HG03439 (cell line): ENCODE results near the gene LDB2.

ENCODE experiments used
- ATAC-seq: cut with Tn5 transposase; IDR thresholded peaks from one replicate; pipeline ENCODE4 v1.9.1; 2021; ENCODE audit warnings: mild to moderate bottlenecking, moderate library complexity; ENCODE audit not compliant: unreplicated experiment

Gene LDB2

DNA sequence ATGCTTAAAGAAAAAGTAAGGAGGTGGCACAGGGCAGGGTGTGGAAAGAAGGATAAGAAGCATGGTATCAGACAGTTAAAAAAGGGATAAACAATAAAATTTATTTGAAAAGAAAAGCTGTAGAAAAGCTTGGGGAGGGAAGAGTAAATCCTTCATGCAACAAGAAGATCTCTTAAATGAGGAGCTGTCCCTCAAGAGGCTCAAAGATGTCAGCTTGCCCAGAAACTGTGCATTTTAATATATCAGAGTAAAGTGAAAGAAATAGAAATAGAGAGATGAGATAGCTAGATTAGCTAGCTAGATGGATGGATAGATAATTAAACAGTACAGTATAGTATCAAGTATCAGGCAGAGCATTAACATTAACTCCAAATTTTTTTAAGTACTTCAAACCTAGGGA is 170.3 kb downstream of the LDB2 start:
- no peak for ATAC-seq

- ATAC-seq, result no peak
These were observed 171.2 kb downstream of the LDB2 start for GRCh38 chr4:16727218-16727617.

DNA sequence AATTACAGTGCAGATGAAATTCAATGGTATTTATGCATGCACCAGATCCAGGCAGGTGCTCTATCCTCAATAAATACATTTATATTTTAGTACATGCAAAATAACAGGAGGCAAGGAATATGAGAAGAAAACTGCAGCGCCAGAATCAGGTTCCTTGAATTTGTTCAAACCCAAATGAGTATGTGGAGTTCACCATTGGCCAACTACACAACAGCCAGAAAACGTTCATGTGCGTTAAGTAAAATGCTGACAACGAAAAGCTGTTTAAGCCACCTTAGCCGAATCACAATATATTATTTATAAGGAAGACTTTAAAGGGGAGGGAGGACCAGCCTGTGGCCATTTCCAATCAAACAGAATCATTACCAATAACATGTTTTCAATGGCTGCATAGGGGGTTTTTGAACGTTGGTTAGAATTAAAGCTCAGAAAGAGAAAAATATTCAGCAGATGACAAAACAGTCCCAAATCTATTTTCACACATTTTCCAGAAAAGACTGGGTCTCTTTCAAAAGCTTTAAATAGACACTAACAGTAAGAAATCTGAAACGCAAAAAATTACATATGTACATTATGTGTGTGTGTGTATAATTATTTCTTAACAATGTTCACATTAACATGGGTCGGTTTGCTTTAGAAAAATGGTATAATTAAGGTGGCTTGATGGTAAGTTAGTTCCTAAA is 171.9 kb downstream of the LDB2 start:
- no peak for ATAC-seq

GRCh38 chr4:16725252-16725651 is 173.2 kb downstream of the LDB2 start:
- ATAC-seq, result no peak

DNA sequence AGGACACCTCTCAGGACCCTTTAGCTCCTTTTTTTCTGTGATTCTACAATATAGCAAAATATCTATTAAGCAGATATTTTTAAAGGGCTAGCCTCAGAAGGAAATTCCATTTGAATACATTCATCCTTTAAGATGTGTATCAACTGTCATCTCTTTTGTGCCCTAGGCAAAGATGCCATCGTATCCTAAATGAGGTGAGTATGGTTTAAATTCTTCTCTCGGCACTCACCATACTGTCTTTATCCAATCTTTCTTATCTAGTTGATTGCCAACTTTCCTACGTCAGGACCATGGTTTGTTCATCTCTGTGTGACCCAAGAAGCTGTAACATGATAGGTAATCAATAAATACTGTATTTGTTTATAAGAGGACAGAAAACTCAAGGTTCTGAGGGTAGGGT is 176.0 kb downstream of the LDB2 start:
- no peak for ATAC-seq

- no peak for ATAC-seq
These were observed 176.7 kb downstream of the LDB2 start for GRCh38 chr4:16721613-16722291.

- ATAC-seq, result no peak
These were observed 177.7 kb downstream of the LDB2 start for GRCh38 chr4:16720761-16721160.

DNA sequence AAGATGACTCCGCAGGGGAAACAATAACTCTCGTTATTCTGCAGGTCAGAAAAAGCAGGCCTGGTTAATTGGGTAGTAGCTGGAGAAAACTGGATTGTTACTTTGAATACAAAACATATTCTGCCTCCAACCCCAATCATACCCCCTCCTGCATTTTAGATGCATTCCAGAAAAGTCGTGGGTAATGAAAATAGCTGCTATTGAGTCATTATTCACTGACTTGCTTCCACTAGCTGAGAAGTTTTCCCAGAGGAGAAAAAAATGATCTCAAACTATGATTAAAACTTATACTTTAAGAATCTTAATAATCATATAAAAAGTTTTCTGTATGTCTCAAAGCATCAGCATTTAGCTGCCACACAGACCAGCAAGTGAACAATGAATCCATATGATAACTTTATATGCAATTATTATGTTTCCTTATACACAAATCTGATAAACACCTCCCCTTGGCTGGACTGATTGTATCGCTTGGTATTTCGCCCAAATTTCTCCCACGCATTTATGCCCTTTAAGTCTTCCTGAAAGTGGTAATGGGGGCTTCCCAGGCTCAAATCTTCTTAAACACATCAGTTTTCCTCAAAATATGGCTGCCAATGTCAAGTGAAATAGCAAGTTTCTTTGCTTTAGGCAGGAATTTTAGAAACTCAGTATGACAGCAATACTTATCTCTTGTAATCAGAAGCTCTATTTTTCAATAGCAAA is 181.0 kb downstream of the LDB2 start:
- no peak for ATAC-seq

GRCh38 chr4:16715482-16715881 is 183.0 kb downstream of the LDB2 start:
- no peak for ATAC-seq

DNA sequence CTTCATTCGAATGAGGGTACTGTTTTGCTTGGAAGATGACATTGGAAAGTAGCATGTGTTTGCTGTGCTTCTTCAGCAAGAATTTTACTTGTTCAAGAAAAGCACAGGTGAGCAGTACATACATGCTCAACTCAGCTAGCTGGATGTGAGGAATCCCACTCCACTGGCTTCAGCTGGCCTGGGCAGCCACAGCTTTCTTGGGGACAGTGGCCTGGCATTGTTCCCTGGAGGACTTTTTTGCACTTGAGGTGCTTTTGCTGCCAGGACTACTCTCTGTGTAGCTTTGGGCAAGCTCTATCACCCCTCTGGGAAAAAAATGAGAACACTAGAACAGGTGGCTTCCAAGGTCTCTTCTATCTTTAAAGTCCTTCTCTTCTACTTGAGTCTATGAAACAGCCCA is 184.3 kb downstream of the LDB2 start:
- ATAC-seq, result no peak

DNA sequence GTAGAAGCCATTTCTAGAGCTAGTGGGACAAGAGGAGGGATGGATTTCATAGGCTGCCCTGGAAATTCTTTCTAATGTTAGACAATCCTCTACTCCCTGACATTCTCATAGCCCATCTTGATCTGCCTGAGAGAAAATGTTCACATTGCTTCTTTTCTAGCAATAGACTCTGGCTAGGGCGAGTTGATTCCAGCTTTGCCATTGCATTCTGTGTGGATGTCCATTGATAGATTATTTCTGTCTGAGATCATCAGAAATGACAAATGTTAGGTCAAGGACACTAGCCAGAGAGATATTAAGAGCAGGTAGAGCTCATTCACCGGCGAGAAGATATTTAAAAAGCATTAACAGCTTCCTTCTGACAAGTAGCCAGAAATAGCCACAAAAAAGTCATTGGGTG is 184.7 kb downstream of the LDB2 start:
- ATAC-seq, result no peak

DNA sequence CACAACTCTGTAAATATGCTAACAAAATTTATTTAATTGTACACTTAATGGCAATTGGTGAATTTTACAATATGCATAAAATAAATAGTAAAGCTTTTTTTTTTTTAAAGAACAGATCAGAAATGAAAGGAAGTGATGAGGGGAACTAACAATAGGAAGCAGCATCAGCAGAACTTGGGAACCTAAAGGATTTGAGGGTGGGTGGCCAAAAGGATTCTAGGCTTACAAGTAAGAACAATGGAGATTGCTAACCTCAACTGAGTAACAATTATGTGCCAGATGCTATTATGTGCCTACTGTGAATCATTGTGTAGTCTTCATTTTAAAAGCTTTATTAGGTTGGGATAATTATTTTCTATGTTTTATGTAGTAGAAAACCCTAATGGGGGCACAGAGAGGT is 185.2 kb downstream of the LDB2 start:
- ATAC-seq, result no peak

DNA sequence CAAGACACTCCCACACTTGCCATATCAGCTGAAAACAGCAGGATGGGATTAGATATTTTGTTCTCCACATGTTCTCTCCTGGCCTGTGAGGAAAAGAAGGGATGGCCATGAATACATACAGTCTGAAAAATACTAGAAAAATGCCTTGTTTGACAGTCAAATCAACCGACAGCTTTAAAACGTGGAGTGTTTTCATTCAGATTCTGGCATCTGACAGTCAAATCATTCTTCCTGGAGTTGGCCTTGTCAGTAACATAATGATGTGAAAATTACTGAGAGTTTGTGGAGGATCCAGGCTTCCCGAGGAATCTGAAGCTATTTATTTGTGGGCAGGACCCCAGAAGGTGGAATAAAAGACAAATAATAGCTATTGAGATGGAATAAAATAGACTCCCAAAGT is 188.2 kb downstream of the LDB2 start:
- ATAC-seq, result no peak

DNA sequence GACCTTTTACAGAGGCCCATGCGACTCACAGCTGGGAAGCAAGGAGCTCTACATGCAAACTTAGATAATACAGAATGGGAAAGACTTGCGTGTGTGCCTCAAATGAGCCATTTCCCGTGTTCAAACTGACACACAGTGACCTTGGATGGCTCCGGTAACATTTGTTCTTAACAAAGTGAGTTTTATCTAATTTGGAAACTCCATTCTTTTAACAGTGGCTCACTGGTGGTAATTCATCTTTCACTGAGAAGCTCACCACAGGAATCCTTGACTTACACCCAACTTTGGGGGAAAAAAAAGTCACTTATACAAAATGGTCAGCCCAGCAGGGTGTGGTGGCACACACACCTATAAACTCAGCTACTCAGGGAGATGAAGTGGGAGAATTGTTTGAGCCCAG is 190.6 kb downstream of the LDB2 start:
- ATAC-seq, result no peak

DNA sequence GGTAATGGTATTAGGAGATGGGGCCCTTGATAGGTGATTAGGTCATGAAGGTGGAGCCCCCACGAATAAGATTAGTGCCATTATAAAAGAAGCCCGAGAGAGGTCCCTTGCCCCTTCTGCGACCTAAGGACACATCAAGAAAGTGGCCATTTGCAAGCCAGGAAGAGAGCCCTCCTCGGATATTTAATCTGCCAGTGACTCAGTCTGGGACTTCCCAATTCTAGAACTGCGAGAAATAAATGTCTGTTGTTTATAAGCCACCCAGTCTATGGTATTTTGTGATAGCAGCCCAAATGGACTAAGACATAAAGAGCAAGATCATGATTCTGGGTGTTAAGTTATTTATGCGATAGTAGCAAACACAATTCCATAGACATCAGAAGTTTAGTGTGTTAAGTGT is 192.2 kb downstream of the LDB2 start:
- no peak for ATAC-seq

GRCh38 chr4:16705341-16705740 is 193.1 kb downstream of the LDB2 start:
- no peak for ATAC-seq

DNA sequence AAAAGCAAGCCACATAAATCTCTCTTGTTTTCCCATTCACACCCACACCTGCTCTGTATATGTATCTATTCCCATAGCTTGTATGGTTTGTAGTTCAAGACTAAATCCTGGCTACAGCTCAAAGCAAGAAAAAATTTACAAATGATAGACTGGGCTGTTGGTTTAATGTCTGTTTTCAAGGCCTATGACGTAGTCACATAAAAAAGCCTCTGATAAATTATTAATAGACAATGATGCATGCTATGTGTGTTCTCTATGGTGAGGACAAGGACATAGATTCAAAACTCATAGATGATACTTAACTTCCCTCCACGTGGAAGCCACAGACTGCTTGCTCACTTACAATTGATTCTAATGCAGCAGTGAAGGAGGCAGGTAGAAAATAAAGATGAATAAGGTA is 194.0 kb downstream of the LDB2 start:
- ATAC-seq, result no peak

- ATAC-seq, result no peak
These were observed 202.5 kb downstream of the LDB2 start for GRCh38 chr4:16695896-16696295.

DNA sequence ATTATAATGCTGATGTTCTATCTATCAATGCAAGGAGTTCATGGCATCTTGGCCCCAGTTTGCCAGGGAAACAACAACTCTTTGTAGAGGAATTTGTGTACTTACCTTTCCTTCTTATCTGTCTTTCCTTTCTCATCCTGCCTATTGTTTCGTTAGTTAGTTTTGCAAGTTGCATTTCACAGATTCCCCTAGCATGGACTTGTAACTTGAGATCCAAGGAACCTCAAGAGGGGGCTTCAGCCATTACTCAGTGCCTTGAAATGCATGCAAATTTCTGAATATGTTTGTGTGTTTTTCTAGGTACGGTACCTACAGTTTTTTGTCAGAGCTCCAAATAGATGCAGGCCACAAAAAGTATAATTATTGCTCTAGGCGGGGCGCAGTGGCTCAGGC is 203.6 kb downstream of the LDB2 start:
- no peak for ATAC-seq

- no peak for ATAC-seq
These were observed 204.1 kb downstream of the LDB2 start for GRCh38 chr4:16694173-16694883.

GRCh38 chr4:16693641-16694040 is 204.8 kb downstream of the LDB2 start:
- ATAC-seq, result no peak
